Measurements from ENCODE around the gene TEX48. TPM values are rescaled to one million over a fixed set of nuclear protein-coding genes. Genes with fewer than 3 reads are reported as not detected.

TEX48 gene
- total RNA-seq, 1 donor from 2014 or later: not detected

DNA sequence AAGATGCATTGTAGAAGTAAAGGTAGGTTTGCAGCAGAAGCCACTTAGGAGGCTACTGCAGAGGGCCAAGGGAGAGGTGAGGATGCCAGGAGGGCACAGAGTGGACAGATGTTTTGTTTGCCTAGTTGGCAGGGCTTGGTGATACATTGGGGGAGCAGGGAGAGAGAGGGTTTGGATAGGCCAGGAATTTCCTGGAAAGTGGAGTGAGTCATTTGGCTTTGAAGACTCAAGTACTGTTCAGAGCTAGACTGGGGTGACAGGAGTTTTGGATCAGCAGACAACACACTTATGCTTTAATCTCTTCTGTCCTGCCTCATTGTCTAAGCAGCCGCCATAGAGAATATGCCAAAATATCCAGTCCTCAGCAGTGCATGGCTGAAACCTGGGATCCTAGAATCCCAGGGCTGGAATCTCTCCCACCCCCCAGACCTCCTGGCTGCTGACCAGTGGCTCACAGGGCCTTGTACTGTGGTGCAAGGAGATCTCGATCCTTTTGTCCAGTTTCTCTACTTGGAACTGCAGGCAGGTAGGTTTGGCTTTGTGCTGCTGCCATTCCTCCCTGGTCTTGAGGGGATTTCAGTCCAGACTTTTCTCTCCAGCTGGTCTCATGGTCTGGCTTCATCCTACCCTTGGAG, 59.9 kb downstream of the TEX48 start:
- peak; percentile 82 for DNase-seq (ENCODE audit: low read depth)

DNA sequence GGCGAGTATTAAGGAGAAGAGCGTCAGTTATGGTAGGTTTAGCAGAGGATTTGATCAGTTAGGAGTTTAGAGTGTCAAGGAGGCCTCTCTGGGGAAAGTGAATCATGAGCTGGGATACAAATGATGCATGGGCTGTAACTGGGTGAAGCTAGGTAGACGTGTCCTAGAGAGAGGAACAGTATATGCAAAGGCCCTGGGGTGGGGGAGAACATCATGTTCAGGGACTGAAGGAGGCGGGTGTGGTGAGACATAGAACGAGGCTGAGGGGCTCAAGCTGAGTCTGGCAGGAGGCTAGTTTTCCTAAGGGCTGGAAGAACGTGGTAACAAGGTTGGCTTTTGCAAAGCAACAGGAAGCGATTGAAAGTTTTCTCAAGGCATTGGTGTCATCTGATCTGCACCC, 60.4 kb downstream of the TEX48 start:
- DNase-seq (ENCODE audit: low read depth): no peak

DNA sequence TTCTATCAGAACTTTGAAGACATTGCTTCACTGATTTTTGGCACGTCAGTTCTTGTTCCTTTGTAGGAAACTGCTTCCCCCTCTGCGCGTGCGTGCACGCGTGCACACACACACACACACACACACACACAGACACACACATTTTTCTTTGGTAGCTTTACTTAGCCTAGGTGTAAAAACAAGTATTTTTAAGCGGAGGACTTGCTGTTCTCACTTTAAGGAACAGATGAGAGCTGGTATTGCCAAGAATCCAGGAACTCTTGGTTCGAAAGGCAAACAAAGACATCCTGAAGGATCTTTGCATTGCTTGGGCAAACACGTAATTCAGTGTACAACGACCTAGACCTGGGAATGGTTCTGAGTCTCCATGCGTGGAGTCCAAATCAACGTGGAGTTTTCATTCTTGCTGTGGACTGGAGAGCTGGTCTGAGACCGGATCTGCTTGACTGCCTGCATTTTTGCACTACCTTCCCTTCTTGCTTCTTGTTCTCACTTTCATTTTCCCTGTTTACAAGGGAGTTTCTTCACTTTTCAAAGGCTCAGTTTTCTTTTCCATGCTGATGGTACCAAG, 62.7 kb downstream of the TEX48 start:
- DNase-seq (ENCODE audit: low read depth): peak; percentile 51

DNA sequence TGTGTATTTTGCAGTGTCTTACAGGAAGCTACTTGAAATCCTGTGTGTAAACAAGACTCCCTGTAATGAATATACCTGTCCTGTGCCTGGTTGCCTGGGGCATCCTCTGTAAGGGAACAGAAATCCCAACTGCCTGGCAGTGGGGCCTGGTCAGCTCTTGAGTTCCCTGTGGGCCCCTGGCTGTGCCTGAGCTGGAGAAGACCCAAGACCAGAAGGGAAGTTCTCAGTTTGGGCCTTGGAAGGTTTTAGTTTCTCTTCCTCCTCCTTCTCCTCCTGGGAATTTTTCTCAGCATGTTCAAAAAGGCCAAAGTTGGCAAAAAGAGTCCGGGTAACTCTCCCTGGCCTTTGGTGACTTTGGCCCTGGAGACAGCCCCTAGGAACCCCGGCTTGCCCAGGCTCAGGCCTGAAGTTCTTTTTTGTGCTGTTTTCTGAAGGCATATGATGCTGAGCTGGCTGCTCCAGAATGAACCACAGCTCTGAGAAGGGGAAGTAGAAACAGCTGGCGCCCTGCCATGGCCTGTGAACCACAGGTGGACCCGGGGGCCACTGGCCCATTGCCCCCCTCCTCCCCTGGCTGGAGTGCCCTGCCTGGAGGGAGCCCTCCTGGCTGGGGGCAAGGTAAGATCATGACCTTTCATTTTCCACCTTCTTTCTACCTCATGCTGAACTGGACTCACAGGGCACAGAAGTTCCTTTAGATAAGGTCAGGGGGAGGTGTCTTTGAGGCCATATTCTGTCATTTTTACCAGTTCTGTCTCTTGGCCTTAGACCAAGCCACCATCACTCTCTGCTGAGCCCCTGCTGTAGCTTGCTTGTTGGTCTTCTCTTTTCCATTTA, 65.1 kb downstream of the TEX48 start:
- no peak for DNase-seq (ENCODE audit: low read depth)

Other genes starting within 250 kb of the TEX48 start
- 0.52 and 5.2 TPM in 2 replicates for gene WHRN, start 176.7 kb downstream of the TEX48 start, total RNA-seq
- 227 and 295 TPM in 2 replicates for gene ATP6V1G1, start 94.4 kb downstream of the TEX48 start, total RNA-seq
- gene TMEM268, start 70.9 kb downstream of the TEX48 start, total RNA-seq: 3.0 and 6.5 TPM in 2 replicates
- gene TEX53, start 24.4 kb downstream of the TEX48 start, total RNA-seq: not detected in 2 replicates
- gene TNFSF15, start 123.8 kb upstream of the TEX48 start, total RNA-seq: 1.3 and 7.3 TPM in 2 replicates
- gene TNFSF8, start 248.4 kb upstream of the TEX48 start, total RNA-seq: not detected in 2 replicates